GM10248 (cell line): ENCODE data around the gene MOSPD3.
"Not testable (repeated sequence)": the region's sequence is repeated elsewhere in the genome, so short reads cannot be mapped to it uniquely, and the experiment has no call there.

Source experiments
- CTCF ChIA-PET: fragments of 300-600 bp; sonication (Branson Sonifier 250); formaldehyde crosslinking; extraction: SDS; loops from one replicate; lab custom pipeline; 2021; ENCODE audit warnings: antibody characterized with exemption; lab: Yijun Ruan, JAX
- POLR2A ChIA-PET: fragments of 350-650 bp; sonication (Branson Sonifier 250); formaldehyde crosslinking; extraction: SDS; loops from one replicate; lab custom pipeline; 2020; ENCODE audit warnings: antibody characterized with exemption; lab: Yijun Ruan, JAX
- DNase-seq: peaks from one replicate; pipeline ENCODE4 v3.0.0; 2012; ENCODE audit errors: extremely low spot score
- CTCF ChIP-seq: IDR thresholded peaks from 2 replicates; pipeline ENCODE4 v1.5.1; 2012; ENCODE audit warnings: mild to moderate bottlenecking, low read depth; ENCODE audit errors: extremely low read depth, missing control alignments, control extremely low read depth

Gene MOSPD3

GRCh38 chr7:100611983-100612729 is at the start of gene MOSPD3:
TSS of gene MOSPD3 (plus strand) at chr7:100612540. CDS start at chr7:100612792, 252 bp downstream.
- POLR2A ChIA-PET: interaction anchor here (1.0 to 1.5 kb wide), 3 partner anchors 26 to 94 kb away, joined by 3 to 14 read pairs (median 4); partner anchors contain the start of genes FBXO24, LRCH4 and POP7
- CTCF ChIA-PET: interaction anchor here (0.7 to 4.2 kb wide), 18 partner anchors 8 to 240 kb away, joined by 3 to 15 read pairs (median 4); partner anchors contain the start of genes FBXO24, POP7 and SLC12A9
- peak; percentile 99 for DNase-seq
- no peak for TF ChIP-seq CTCF

- TF ChIP-seq CTCF: no peak
- no peak for DNase-seq
- ChIA-PET CTCF (interaction anchor here (0.9 to 11.9 kb wide), 19 partner anchors 10 to 180 kb away, joined by 3 to 288 read pairs (median 9); partner anchors contain the start of genes FBXO24, POP7 and SAP25), POLR2A (no interaction called here)
Observed at GRCh38 chr7:100563100-100563564, 49.2 kb upstream of the MOSPD3 start.

- TF ChIP-seq CTCF: peak; percentile 80
- peak; percentile 83 for DNase-seq
- CTCF ChIA-PET: interaction anchor here (0.9 to 11.9 kb wide), 25 partner anchors 9 to 288 kb away, joined by 3 to 288 read pairs (median 6); partner anchors contain the start of genes FBXO24, POP7, SAP25 and TSC22D4
- POLR2A ChIA-PET: no interaction called here
Observed at GRCh38 chr7:100563809-100564400, 48.4 kb upstream of the MOSPD3 start.

GRCh38 chr7:100564405-100564804 is 47.9 kb upstream of the MOSPD3 start:
- ChIA-PET POLR2A (interaction anchor here (0.6 kb wide), 1 partner anchor 93 kb away, joined by 4 read pairs; no protein-coding TSS in a partner anchor), CTCF (interaction anchor here (1.0 to 11.9 kb wide), 24 partner anchors 9 to 287 kb away, joined by 3 to 288 read pairs (median 6); partner anchors contain the start of genes FBXO24, POP7, SAP25 and TSC22D4)
- not testable (repeated sequence) for DNase-seq

- ChIA-PET POLR2A (no interaction called here), CTCF (interaction anchor here (1.0 to 11.9 kb wide), 19 partner anchors 8 to 181 kb away, joined by 3 to 288 read pairs (median 8); partner anchors contain the start of genes FBXO24, POP7, SAP25 and TSC22D4)
- DNase-seq: no peak
- TF ChIP-seq CTCF: no peak
Observed at GRCh38 chr7:100565133-100565571, 47.2 kb upstream of the MOSPD3 start.

GRCh38 chr7:100566018-100566531 is 46.3 kb upstream of the MOSPD3 start:
- ChIA-PET POLR2A (no interaction called here), CTCF (interaction anchor here (0.9 to 11.9 kb wide), 11 partner anchors 16 to 160 kb away, joined by 3 to 288 read pairs (median 6); no protein-coding TSS in a partner anchor)
- TF ChIP-seq CTCF: no peak
- DNase-seq: no peak
